ENCODE measurements around the gene RBPJL. TPM values are rescaled to one million over a fixed set of nuclear protein-coding genes. Genes with fewer than 3 reads are reported as not detected.

Gene RBPJL
- total RNA-seq, 2 experiments from 2014 or later = not detected

- H3K4me3 Mint-ChIP-seq = no peak overlapping the region
- no peak overlapping the region for H3K27ac Mint-ChIP-seq
- peaks cover 12% of the 10 kb centered on the region for H3K4me1 Mint-ChIP-seq (ENCODE audit: low read depth)
- ChIA-PET POLR2A (no interaction called here), CTCF (no interaction called here)
- no peak for TF ChIP-seq CTCF (IDR thresholded peaks at IDR 0.05)
- H3K36me3 Mint-ChIP-seq (ENCODE audit: low read depth) = peaks cover 18% of the 10 kb centered on the region
- ATAC-seq (no peak), DNase-seq (no peak)
- H3K27me3 Mint-ChIP-seq = peaks cover under 1% of the 10 kb centered on the region
- intact Hi-C loops (cut with micrococcal nuclease) = no loop called here
- H3K9me3 Mint-ChIP-seq = no peaks in the 10 kb centered on the region
These were observed 32.4 kb downstream of the RBPJL start for GRCh38 chr20:45339084-45339483.

- no peak for ATAC-seq
- Mint-ChIP-seq H3K27ac (no peak overlapping the region), H3K36me3 (ENCODE audit: low read depth) (peaks cover 19% of the 10 kb centered on the region), H3K4me3 (no peak overlapping the region), H3K9me3 (no peaks in the 10 kb centered on the region), H3K27me3 (peaks cover 2% of the 10 kb centered on the region), H3K4me1 (ENCODE audit: low read depth) (peaks cover 16% of the 10 kb centered on the region)
- ChIA-PET CTCF (interaction anchor here (1.2 kb wide), 1 partner anchor 18 kb away, joined by 3 read pairs; no protein-coding TSS in a partner anchor), POLR2A (no interaction called here)
- TF ChIP-seq CTCF (IDR thresholded peaks at IDR 0.05) = no peak
- intact Hi-C loops (cut with micrococcal nuclease) = no loop called here
- DNase-seq = no peak
These were observed 33.2 kb downstream of the RBPJL start for GRCh38 chr20:45339799-45340198.

- no peak for ATAC-seq
- ChIA-PET CTCF (interaction anchor here (1.2 kb wide), 1 partner anchor 18 kb away, joined by 3 read pairs; no protein-coding TSS in a partner anchor), POLR2A (no interaction called here)
- intact Hi-C loops (cut with micrococcal nuclease) = no loop called here
- DNase-seq = no peak
- no peak for TF ChIP-seq CTCF (IDR thresholded peaks at IDR 0.05)
- H3K27ac Mint-ChIP-seq = no peak overlapping the region
- H3K4me3 Mint-ChIP-seq = no peak overlapping the region
- peaks cover 14% of the 10 kb centered on the region for H3K36me3 Mint-ChIP-seq (ENCODE audit: low read depth)
- H3K4me1 Mint-ChIP-seq (ENCODE audit: low read depth) = peaks cover 21% of the 10 kb centered on the region
- H3K9me3 Mint-ChIP-seq = no peaks in the 10 kb centered on the region
- H3K27me3 Mint-ChIP-seq = peaks cover 2% of the 10 kb centered on the region
These were observed 33.7 kb downstream of the RBPJL start for GRCh38 chr20:45340236-45340847.

- ChIA-PET POLR2A (no interaction called here), CTCF (interaction anchor here (1.0 kb wide), 1 partner anchor 29 kb away, joined by 4 read pairs; no protein-coding TSS in a partner anchor)
- no peaks in the 10 kb centered on the region for H3K9me3 Mint-ChIP-seq
- peaks cover 2% of the 10 kb centered on the region for H3K27me3 Mint-ChIP-seq
- no peak for TF ChIP-seq CTCF (IDR thresholded peaks at IDR 0.05)
- no peak overlapping the region for H3K27ac Mint-ChIP-seq
- H3K36me3 Mint-ChIP-seq (ENCODE audit: low read depth) = peaks cover 8% of the 10 kb centered on the region
- DNase-seq (no peak), ATAC-seq (no peak)
- H3K4me1 Mint-ChIP-seq (ENCODE audit: low read depth) = peaks cover 27% of the 10 kb centered on the region
- intact Hi-C loops (cut with micrococcal nuclease) = no loop called here
- no peak overlapping the region for H3K4me3 Mint-ChIP-seq
These were observed 34.3 kb downstream of the RBPJL start for GRCh38 chr20:45340951-45341350.

- TF ChIP-seq CTCF (IDR thresholded peaks at IDR 0.05) = no peak
These were observed 34.9 kb downstream of the RBPJL start for GRCh38 chr20:45341579-45341938.

More at GRCh38 chr20:45341579-45341938, 34.9 kb downstream of the RBPJL start:
- H3K4me3 Mint-ChIP-seq = no peak overlapping the region
- H3K36me3 Mint-ChIP-seq (ENCODE audit: low read depth) = peaks cover 9% of the 10 kb centered on the region
- intact Hi-C loops (cut with micrococcal nuclease) = no loop called here
- DNase-seq (no peak), ATAC-seq (no peak)
- CTCF ChIA-PET = interaction anchor here (1.0 kb wide), 3 partner anchors 19 to 30 kb away, joined by 3 to 4 read pairs (median 3); no protein-coding TSS in a partner anchor
- POLR2A ChIA-PET = no interaction called here
- H3K27ac Mint-ChIP-seq = no peak overlapping the region
- H3K9me3 Mint-ChIP-seq = no peaks in the 10 kb centered on the region
- H3K4me1 Mint-ChIP-seq (ENCODE audit: low read depth) = peaks cover 33% of the 10 kb centered on the region
- peaks cover 2% of the 10 kb centered on the region for H3K27me3 Mint-ChIP-seq
